HG03432 (cell line): ENCODE measurements around the gene ALG6.
"Not testable (repeated sequence)": the region's sequence is repeated elsewhere in the genome, so short reads cannot be mapped to it uniquely, and the experiment has no call there.

Experiments used
- ATAC-seq: cut with Tn5 transposase; IDR thresholded peaks from one replicate; pipeline ENCODE4 v1.9.1; 2021; ENCODE audit warnings: mild to moderate bottlenecking, moderate library complexity; ENCODE audit not compliant: unreplicated experiment

The ALG6 gene

GRCh38 chr1:63411066-63411465 lies 43.6 kb downstream of the ALG6 start:
- no peak for ATAC-seq

GRCh38 chr1:63413394-63413793 lies 46.0 kb downstream of the ALG6 start:
- ATAC-seq, result no peak

DNA sequence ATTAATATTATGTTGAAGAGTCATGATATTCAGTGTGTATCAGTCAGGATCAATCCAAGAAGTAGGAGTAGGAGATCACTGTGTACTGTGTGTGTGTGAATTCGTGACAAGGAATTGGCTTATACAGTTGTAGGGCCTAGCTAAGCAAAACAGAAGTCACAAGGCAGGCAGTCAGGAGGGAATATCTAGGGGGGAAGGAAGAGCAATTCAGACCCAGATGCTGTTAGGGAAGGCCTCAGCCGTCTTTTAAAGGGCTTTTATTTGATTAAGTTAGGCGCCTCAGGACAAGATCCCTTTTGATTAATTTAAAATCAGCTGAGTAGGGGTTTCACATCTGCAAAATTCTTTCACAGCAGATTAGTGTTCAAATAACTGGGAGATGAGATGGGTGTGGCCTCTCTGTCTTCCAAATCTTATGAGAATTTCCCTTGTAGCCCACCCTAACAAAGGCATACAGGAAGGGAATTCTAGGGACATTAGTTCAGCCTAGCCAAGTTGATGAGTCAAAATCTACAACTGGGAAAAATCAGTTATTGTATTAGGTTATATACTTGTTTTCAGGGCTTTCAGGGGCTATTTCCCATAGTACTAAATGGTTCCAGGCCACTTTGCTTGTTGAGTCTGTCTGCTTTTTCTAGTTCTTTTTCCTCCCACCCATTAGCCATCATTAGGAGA lies 47.4 kb downstream of the ALG6 start:
- no peak for ATAC-seq

DNA sequence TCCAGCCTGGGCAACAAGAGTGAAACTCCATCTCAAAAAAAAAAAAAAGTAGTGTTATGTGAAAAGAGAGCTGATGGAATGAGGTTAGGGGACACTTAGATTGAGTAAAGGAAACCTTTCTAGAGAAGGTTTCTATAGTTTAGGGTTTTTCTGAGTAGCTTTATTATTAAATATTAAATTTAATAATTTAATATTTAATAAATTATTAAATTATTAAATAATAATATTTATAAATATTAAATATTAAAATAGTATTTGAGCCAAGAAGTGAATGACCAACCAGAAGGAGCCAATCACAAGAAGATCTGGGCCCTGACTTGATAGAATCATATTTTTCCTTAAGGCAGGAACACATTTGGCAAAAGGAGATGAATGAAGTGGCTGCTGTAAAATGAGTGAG lies 50.7 kb downstream of the ALG6 start:
- no peak for ATAC-seq

- ATAC-seq, result not testable (repeated sequence)
Observed at GRCh38 chr1:63420746-63421145, 53.3 kb downstream of the ALG6 start.

DNA sequence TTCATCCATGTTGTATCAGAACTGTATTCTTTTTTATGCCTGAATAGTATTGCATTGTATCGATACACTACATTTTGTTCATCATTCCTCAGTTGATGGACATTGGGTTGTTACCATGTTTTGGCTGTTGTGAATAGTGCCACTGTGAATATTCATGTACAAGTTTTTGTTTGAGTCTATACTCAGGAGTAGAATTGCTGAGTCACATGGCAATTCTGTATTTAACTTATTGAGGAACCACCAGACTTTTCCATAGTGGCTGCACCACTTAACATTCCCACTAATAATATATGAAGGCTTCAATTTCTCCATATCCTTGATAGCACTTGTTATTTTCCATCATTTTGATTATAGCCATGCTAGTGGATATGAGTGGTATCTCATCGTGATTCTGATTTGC lies 56.2 kb downstream of the ALG6 start:
- ATAC-seq, result no peak

DNA sequence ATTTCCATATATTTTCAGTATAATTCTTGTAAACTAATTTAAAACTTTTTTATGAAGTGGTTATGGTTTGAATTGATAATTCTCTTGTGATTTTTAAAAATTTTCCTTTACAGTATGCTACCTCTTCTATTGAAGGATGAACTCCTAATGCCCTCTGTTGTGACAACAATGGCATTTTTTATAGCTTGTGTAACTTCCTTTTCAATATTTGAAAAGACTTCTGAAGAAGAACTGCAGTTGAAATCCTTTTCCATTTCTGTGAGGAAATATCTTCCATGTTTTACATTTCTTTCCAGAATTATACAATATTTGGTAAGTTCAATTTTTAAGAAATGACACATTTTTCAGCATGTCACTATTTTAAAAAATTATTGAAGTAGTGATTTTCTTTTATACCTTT lies 61.4 kb downstream of the ALG6 start:
- ATAC-seq, result no peak

- ATAC-seq, result no peak
Observed at GRCh38 chr1:63429281-63429680, 61.9 kb downstream of the ALG6 start.

DNA sequence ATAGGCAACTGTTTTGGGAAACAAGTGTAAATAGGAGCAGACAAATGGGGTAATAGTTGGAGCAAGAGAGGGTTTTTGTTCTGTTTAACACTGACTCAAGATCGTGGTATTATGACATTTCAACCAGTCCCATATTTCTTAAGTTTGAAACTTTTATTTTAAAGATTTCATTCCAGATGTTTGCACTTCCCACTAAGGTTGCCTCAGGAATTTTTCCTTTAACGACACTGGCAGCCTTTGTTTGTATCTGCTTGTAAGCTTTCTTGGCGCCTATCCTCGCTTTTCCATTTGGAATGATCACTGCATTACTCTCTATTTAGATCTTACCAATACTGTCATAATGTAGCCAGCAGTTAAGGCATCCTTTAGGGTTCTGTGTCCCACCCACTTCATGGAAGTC lies 67.7 kb downstream of the ALG6 start:
- no peak for ATAC-seq

DNA sequence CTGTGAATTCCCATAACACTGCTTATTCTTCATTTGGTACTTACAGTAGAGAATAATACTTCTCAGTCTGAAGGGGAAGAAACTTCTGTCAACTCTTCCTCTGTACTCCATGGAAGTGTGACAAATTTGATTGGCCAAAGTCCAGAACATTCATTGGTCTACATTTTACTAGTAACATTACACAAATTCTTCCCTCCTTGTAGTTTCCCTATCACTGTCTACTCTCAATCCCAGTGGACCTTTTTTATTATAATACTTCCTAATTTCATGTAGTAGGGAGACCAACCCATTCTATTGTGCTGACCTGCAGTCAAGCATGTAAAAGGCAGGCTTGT lies 74.7 kb downstream of the ALG6 start:
- ATAC-seq, result no peak

DNA sequence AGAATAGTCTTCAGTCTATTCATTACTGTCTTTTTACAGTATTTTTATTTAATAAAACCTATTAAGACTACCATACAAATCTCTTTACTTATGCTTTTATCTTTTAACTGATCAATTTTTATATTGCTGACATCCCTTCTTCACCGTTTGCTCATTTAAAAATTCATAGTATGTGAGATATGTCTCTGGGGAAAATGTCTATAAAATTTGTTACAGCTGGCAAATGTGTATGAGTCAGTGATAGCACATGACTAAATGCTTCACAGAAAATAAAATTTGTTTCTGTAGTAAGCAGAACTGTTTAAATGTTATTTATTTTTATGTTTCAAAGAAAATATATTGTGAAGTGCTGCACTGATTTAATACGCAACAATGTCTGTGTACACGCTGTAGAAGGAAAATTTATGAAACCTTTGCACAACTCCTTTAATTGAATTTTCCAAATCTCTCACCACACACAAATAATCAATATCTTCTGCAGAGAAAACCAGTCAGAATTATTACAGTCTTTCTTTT lies 81.4 kb downstream of the ALG6 start:
- ATAC-seq, result no peak

DNA sequence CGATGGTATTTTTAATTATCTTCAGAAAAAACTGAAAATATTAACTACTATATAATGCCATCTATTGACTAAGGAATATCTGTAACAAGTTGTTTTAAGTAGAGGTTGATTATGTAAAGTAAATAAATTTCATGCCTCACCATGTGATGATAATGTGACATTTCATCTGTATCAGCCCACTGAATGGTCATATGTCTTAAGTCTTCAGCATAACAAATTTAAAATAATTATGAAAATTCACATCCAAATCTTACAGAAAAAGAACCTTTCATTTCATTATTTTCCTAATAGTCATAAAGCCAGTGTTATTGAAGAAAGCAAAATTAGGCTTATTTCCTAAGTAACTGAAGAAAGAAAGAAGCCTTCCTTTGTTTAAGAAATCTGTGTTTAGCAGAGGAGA lies 83.0 kb downstream of the ALG6 start:
- no peak for ATAC-seq

- ATAC-seq, result peak; percentile 56
Observed at GRCh38 chr1:63453232-63453631, 85.8 kb downstream of the ALG6 start.

GRCh38 chr1:63454269-63454668 lies 86.8 kb downstream of the ALG6 start:
- ATAC-seq, result no peak

DNA sequence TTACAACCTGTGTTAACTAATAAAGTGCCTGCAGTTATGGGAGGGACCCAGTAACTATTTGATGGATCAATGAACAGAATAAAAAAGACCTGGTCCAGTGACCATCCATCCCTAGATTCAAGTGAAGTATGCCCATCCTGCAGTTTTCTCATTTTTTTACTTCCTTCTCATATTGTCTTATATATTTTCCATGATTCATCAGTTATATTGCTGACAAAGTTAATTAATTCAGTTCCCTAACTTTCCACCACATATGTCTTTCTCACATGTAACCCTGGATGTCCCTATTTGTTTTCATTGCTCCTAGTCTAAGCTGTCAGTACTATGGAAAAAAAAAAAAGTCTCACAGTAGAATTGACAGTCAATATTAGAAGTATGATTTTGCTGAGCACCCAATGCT lies 91.3 kb downstream of the ALG6 start:
- ATAC-seq, result no peak

DNA sequence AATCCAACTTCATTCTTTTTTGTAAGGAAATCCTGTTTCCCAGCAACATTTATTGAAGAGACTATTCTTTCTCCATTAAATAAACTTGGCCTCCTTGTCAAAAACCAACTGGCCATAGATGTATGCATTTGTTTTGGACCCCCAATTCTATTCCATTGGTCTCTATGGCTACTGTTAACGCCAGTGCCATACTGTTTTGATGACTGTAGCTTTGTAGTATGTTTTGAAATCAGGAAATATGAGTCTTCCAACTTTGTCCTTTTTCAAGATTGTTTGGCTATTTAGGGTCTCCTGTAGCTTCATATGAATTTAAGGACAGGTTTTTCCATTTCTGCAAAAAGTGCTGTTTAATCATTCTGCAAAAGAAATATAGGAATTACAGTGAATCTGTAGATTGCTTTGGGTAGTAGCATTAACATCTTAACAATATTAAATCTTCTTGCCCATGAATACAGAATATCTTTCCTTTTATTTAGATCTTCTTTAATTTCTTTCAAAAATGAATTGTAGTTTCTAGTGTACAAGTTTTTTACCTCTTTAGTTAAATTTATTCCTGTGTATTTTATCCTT lies 94.3 kb downstream of the ALG6 start:
- no peak for ATAC-seq

GRCh38 chr1:63463248-63463647 lies 95.8 kb downstream of the ALG6 start:
- no peak for ATAC-seq

DNA sequence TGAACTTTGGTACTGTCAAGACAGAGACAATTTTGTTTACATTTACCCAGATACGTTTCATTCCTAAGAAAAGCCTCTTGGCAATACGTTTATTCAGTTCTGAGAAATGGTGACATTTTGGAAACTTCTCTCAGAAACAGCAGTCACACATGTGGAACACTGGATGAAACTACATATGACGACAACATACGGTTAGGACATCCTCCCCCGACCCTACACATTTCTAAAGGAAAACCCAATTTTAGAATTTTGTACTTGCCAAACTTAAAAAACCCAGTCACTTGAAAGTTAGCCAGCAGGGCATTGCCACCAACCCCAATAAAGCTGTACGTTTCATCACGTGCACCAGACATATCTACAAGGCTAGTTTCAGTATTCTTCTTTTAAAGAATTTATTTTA lies 98.8 kb downstream of the ALG6 start:
- ATAC-seq, result no peak

- no peak for ATAC-seq
Observed at GRCh38 chr1:63466759-63467158, 99.3 kb downstream of the ALG6 start.

- ATAC-seq, result not testable (repeated sequence)
Observed at GRCh38 chr1:63468683-63469082, 101.3 kb downstream of the ALG6 start.

GRCh38 chr1:63475761-63476160 lies 108.3 kb downstream of the ALG6 start:
- ATAC-seq, result no peak

GRCh38 chr1:63480057-63480456 lies 112.6 kb downstream of the ALG6 start:
- ATAC-seq, result no peak

DNA sequence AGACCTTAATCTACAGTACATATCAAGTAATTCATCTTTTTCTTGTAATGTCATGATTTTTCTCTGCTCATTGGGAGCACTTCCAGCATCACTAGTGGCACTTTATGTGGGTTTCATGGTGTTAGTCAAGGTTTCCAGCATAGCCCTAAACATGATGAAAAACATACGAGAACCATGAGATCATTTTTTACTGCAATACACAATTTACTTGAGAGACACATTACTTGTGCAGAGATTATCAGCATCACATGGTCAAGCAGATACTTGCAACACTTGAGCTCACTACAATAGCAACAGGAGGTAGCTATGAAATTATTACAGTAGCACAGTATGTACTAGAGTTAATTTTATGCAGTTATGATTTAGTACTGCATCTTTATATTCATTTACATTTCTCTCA lies 119.2 kb downstream of the ALG6 start:
- ATAC-seq, result no peak
